Measurements from ENCODE around the gene PAWR.

Gene PAWR

DNA sequence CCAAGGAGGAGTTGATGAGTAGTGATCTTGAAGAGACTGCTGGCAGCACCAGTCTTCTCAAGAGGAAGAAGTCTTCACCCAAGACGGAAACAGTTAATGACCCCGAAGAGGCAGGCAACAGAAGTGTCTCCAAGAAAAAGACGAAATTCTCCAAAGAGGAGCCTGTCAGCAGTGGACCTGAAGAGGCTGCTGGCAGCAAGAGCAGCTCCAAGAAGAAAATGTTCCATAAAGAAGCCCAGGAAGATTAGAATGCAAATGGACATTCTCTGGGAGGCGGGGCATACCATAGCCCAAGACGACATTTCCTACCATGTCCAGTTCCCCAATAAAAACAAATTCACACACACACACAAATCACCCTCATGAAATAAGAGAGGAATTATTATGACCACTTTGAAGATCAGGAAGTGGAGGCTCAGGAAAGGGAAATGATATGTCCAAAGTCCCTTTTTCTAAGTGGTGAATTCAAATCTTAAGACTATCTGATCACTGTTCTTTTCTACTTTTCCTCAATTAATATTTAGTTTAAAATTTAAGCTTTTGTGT, 131.8 kb downstream of the PAWR start:
- TF ChIP-seq, protein P1, sequence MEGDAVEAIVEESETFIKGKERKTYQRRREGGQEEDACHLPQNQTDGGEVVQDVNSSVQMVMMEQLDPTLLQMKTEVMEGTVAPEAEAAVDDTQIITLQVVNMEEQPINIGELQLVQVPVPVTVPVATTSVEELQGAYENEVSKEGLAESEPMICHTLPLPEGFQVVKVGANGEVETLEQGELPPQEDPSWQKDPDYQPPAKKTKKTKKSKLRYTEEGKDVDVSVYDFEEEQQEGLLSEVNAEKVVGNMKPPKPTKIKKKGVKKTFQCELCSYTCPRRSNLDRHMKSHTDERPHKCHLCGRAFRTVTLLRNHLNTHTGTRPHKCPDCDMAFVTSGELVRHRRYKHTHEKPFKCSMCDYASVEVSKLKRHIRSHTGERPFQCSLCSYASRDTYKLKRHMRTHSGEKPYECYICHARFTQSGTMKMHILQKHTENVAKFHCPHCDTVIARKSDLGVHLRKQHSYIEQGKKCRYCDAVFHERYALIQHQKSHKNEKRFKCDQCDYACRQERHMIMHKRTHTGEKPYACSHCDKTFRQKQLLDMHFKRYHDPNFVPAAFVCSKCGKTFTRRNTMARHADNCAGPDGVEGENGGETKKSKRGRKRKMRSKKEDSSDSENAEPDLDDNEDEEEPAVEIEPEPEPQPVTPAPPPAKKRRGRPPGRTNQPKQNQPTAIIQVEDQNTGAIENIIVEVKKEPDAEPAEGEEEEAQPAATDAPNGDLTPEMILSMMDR (IDR thresholded peaks at IDR 0.05; ENCODE audit: insufficient read depth, low read length, missing control alignments), result no peak
- no peak for DNase-seq (ENCODE audit: low read depth, low spot score)
- no peak overlapping the region for H3K4me3 ChIP-seq (ENCODE audit: low read depth, low read length)
- ChIA-PET POLR2A (no interaction called here), CTCF (interaction anchor here (1.2 to 4.5 kb wide), 5 partner anchors 8 to 180 kb away, joined by 3 to 24 read pairs (median 8); no protein-coding TSS in a partner anchor)

DNA sequence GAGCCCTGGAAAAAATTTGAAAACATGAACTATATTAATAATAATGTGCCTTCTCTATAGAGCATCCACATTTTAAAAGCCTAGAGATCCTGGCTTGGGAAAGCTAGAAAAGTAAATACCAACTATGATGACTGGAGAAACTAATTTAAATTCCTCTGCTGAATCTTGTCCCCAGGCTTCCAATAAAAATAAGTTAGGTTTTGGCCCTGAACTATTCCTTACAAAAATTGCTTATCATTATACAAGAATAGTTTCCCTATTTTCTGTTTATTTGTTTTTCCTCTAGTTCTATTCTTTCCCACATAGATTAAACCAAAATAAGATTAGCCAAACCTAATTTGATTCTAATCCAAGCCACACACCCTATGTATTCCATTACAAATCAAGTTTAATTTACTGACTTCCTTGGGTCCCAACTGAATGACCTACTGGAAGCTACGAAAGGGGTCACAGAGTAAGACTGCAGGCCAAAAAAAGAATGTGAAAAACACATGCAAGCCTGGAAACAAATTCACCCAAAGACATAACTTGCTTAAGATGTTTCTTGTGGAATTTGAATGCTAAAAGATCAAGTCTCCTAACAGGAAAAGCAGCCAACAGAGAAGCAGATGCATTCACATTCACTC, 133.0 kb downstream of the PAWR start:
- CTCF ChIA-PET, result interaction anchor here (0.6 to 4.5 kb wide), 6 partner anchors 9 to 635 kb away, joined by 3 to 24 read pairs (median 6); no protein-coding TSS in a partner anchor

DNA sequence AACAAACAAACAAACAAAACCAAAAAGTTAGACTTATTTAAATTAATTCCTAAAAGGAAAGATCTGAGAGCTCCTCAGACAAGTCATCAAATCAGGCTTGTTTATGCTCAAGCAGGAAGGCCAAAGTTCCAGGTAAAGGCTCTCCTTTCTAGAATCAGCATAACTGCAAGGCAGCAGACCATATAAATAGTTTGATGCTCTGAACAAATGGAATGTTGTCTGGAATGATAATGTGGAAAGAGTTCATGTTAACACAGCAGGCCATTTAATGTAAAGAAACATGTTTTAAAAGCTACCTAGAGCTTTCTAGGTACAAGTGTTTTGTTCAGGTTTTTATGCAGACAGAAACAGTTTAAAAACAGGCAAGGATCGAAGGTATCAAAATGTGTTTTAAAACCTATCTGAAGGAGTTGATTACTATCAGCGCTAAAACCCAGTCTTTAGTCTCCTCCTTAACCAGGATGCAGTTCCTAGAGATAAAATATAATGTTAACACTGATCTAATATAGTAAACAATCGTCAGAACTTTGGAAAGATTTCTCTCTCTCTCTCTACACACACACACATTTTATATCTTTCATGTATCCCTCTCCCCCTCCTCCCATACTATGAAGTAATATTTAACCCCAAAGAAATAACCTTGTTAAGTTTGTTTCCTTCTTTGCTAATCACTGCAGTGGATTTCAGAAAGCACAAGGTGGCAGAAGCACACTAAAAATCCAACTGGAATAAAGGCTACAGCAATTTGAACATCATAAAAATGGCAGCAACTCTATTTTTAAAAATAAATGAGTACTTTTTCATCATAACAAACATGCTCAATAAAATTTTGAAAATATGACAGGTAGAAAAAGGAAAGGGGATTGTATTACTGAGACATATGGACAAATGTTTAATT, 135.5 kb downstream of the PAWR start:
- ChIA-PET CTCF (interaction anchor here (0.6 to 2.5 kb wide), 6 partner anchors 135 to 714 kb away, joined by 3 to 14 read pairs (median 3); no protein-coding TSS in a partner anchor), POLR2A (no interaction called here)
- no peak for DNase-seq (ENCODE audit: low read depth, low spot score)
- no peak overlapping the region for H3K4me3 ChIP-seq (ENCODE audit: low read depth, low read length)
- TF ChIP-seq, protein P1 (IDR thresholded peaks at IDR 0.05; ENCODE audit: insufficient read depth, low read length, missing control alignments), result peak; percentile 42

More for the DNA sequence above, 133.0 kb downstream of the PAWR start:
- H3K4me3 ChIP-seq (ENCODE audit: low read depth, low read length), result no peak overlapping the region
- POLR2A ChIA-PET, result no interaction called here
- TF ChIP-seq, protein P1 (IDR thresholded peaks at IDR 0.05; ENCODE audit: insufficient read depth, low read length, missing control alignments), result no peak
- no peak for DNase-seq (ENCODE audit: low read depth, low spot score)

DNA sequence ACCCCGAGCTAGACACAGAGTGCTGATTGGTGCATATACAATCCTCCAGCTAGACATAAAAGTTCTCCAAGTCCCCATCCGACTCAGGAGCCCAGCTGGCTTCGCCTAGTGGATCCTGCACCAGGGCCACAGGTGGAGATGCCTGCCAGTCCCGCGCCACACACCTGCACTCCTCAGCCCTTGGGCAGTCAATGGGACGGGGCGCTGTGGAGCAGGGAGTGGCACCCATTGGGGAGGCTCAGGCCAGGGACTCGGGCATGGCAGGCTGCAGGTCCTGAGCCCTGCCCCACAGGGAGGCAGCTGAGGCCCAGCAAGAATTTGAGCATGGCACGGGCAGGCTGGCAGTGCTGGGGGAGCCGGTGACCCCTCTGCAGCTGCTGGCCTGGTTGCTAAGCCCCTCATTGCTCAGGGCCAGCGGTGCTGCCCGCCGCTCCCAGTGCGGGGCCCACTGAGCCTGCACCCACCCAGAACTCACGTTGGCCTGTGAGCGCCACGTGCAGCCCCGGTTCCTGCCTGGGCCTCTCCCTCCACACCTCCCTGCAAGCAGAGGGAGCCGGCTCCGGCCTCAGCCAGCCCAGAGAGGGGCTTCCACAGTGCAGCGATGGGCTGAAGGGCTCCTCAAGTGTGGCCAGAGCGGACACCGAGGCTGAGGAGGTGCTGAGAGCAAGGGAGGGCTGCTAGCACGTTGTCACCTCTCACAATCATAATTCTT, 136.7 kb downstream of the PAWR start:
- ChIA-PET POLR2A (no interaction called here), CTCF (interaction anchor here (0.8 to 2.5 kb wide), 5 partner anchors 133 to 633 kb away, joined by 3 to 14 read pairs (median 3); no protein-coding TSS in a partner anchor)
- DNase-seq (ENCODE audit: low read depth, low spot score), result no peak
- TF ChIP-seq, protein P1 (IDR thresholded peaks at IDR 0.05; ENCODE audit: insufficient read depth, low read length, missing control alignments), result no peak
- H3K4me3 ChIP-seq (ENCODE audit: low read depth, low read length), result no peak overlapping the region

DNA sequence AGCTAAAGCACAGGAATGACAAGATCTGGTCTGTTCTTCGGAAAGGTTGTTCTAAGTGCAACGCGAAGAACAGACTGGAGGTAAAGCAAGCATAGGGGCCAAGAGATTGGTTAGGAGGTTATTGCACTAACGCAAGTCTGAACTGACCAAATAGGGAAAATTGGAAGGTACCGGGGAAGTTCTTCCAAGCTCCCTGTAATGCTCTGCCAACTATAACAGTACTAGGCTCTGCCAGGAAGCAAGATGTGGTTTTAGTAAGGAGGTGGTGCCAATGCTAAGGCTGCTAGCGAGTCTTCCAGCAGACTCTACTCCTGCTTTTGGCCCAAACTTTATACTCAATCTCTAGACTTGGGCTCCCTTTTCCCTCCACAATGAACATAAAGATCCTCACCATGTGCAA, 138.6 kb downstream of the PAWR start:
- TF ChIP-seq, protein P1 (IDR thresholded peaks at IDR 0.05; ENCODE audit: insufficient read depth, low read length, missing control alignments), result no peak
- H3K4me3 ChIP-seq (ENCODE audit: low read depth, low read length), result no peak overlapping the region
- no peak for DNase-seq (ENCODE audit: low read depth, low spot score)
- ChIA-PET POLR2A (no interaction called here), CTCF (interaction anchor here (0.8 to 1.5 kb wide), 4 partner anchors 9 to 186 kb away, joined by 3 to 5 read pairs (median 4); no protein-coding TSS in a partner anchor)
